NCI-H345 (cell line): ENCODE measurements around the gene TFF1.

Source experiments
- DNase-seq: peaks from one replicate; lab custom pipeline; 2025; lab: John Stamatoyannopoulos, UW

The TFF1 gene

GRCh38 chr21:42343963-42344510 is 22.3 kb downstream of the TFF1 start:
- no peak for DNase-seq

- DNase-seq: no peak
Measured at GRCh38 chr21:42343556-42343955, 22.8 kb downstream of the TFF1 start.

GRCh38 chr21:42343101-42343500 is 23.2 kb downstream of the TFF1 start:
- DNase-seq: no peak

GRCh38 chr21:42341776-42342542 is 24.4 kb downstream of the TFF1 start:
- DNase-seq: peak; percentile 80

GRCh38 chr21:42340187-42341050 is 25.9 kb downstream of the TFF1 start:
- DNase-seq: no peak

- no peak for DNase-seq
Measured at GRCh38 chr21:42338729-42339715, 27.3 kb downstream of the TFF1 start.

- peak; percentile 99 for DNase-seq
Measured at GRCh38 chr21:42337830-42338728, 28.3 kb downstream of the TFF1 start.

- DNase-seq: no peak
Measured at GRCh38 chr21:42337276-42337675, 29.1 kb downstream of the TFF1 start.

- DNase-seq: no peak
Measured at GRCh38 chr21:42336054-42336453, 30.3 kb downstream of the TFF1 start.

GRCh38 chr21:42332557-42333317 is 33.6 kb downstream of the TFF1 start:
- DNase-seq: no peak

- DNase-seq: no peak
Measured at GRCh38 chr21:42331660-42332059, 34.7 kb downstream of the TFF1 start.

- no peak for DNase-seq
Measured at GRCh38 chr21:42330380-42331371, 35.7 kb downstream of the TFF1 start.

- DNase-seq: no peak
Measured at GRCh38 chr21:42324896-42325295, 41.4 kb downstream of the TFF1 start.

- no peak for DNase-seq
Measured at GRCh38 chr21:42321845-42322244, 44.5 kb downstream of the TFF1 start.

- DNase-seq: no peak
Measured at GRCh38 chr21:42321231-42321630, 45.1 kb downstream of the TFF1 start.

GRCh38 chr21:42320791-42321190 is 45.5 kb downstream of the TFF1 start:
- no peak for DNase-seq

GRCh38 chr21:42319851-42320572 is 46.3 kb downstream of the TFF1 start:
- DNase-seq: no peak

GRCh38 chr21:42319376-42319775 is 47.0 kb downstream of the TFF1 start:
- no peak for DNase-seq
